Measurements from ENCODE around the gene RBM47. TPM values are rescaled to one million over a fixed set of nuclear protein-coding genes. Genes with fewer than 3 reads are reported as not detected.

Gene RBM47
- total and polyA plus RNA-seq, 2 of the 4 experiments (the other 2 are of a cell fraction), result 0.44 to 1.1 TPM

GRCh38 chr4:40461879-40462278 lies 167.8 kb downstream of the RBM47 start:
- dilution Hi-C loops (cut with HindIII; ENCODE audit: low sequenced_read_pairs, unreplicated experiment), result no loop called here
- Histone ChIP-seq H3K4me2 (ENCODE audit: low read depth, low read length) (no peak overlapping the region), H3K14ac (replicated peaks; ENCODE audit: low read depth, low read length) (no peak overlapping the region), H3K9me3 (ENCODE audit: control insufficient read depth, insufficient read depth, low read length) (no peaks in the 10 kb centered on the region), H3K18ac (ENCODE audit: low read depth, low read length) (no peak overlapping the region), H3K56ac (ENCODE audit: extremely low read depth, insufficient read depth, low read length) (no peak overlapping the region), H2BK20ac (ENCODE audit: low read depth, low read length) (no peak overlapping the region), H3K4ac (ENCODE audit: low read depth, low read length) (no peak overlapping the region), H2BK15ac (ENCODE audit: low read depth, low read length) (no peak overlapping the region), H3K79me1 (ENCODE audit: low read depth in 1 of 2, low read length in 2 of 2) (no peaks in the 10 kb centered on the region), H2AK9ac (replicated peaks; ENCODE audit: low read depth, low read length, poor library complexity) (no peak overlapping the region), H3K4me1 (ENCODE audit: control insufficient read depth, insufficient read depth, low read length) (no peaks in the 10 kb centered on the region), H3K9ac (ENCODE audit: low read depth, low read length) (no peak overlapping the region), H2AFZ (replicated peaks; ENCODE audit: low read length, poor library complexity) (no peak overlapping the region), H4K91ac (ENCODE audit: insufficient read depth, low read depth, low read length) (no peak overlapping the region), H2BK5ac (ENCODE audit: low read depth, low read length, poor library complexity, severe bottlenecking) (no peak overlapping the region), H3K9me1 (ENCODE audit: insufficient read depth, low read length) (0 out of 2 replicates have a peak, but pooled peaks cover 3% of the 10 kb centered on the region), H2AK5ac (ENCODE audit: low read depth, low read length) (no peak overlapping the region), H2BK120ac (ENCODE audit: low read depth, low read length) (no peak overlapping the region), H4K20me1 (ENCODE audit: insufficient read depth, low read length) (no peaks in the 10 kb centered on the region), H3K4me3 (ENCODE audit: insufficient read depth, low read depth, low read length) (no peak overlapping the region), H3K36me3 (ENCODE audit: control insufficient read depth, insufficient read depth, low read length) (no peaks in the 10 kb centered on the region), H3K23ac (ENCODE audit: low read depth, low read length) (no peak overlapping the region), H4K5ac (ENCODE audit: low read depth, low read length) (no peak overlapping the region), H3K27me3 (ENCODE audit: control insufficient read depth, insufficient read depth, low read length) (no peaks in the 10 kb centered on the region), H3K27ac (ENCODE audit: insufficient read depth, low read length) (no peak overlapping the region), H4K8ac (ENCODE audit: low read depth in 2 of 2, low read length in 2 of 2) (no peak overlapping the region)
- in situ Hi-C loops (cut with MboI; ENCODE audit: low sequenced_read_pairs), result no loop called here
- TF ChIP-seq CHD1 (IDR thresholded peaks at IDR 0.05; ENCODE audit: low read depth, low read length) (no peak), POLR2A (IDR thresholded peaks at IDR 0.05; ENCODE audit: low read depth, low read length) (no peak), NFE2L2 (IDR thresholded peaks at IDR 0.05; ENCODE audit: low read depth, low read length) (no peak), MAZ (IDR thresholded peaks at IDR 0.05; ENCODE audit: borderline replicate concordance, low read depth, low read length) (no peak), MXI1 (IDR thresholded peaks at IDR 0.05; ENCODE audit: borderline replicate concordance, low read depth, low read length) (no peak), CEBPB (IDR thresholded peaks at IDR 0.05; ENCODE audit: low read depth, low read length) (no peak), SMC3 (IDR thresholded peaks at IDR 0.05; ENCODE audit: low read depth, low read length) (no peak), CTCF (conservative IDR thresholded peaks at IDR 0.05; ENCODE audit: low read depth, low read length) (no peak), RCOR1 (IDR thresholded peaks at IDR 0.05; ENCODE audit: insufficient replicate concordance, low read length) (no peak), FOS (IDR thresholded peaks at IDR 0.05; ENCODE audit: low read depth, low read length) (no peak), MAFK (IDR thresholded peaks at IDR 0.05; ENCODE audit: low read depth, low read length) (no peak), ELK1 (IDR thresholded peaks at IDR 0.05; ENCODE audit: borderline replicate concordance, low read depth, low read length) (no peak), RFX5 (IDR thresholded peaks at IDR 0.05; ENCODE audit: low read depth, low read length) (no peak), BHLHE40 (IDR thresholded peaks at IDR 0.05; ENCODE audit: low read depth, low read length) (no peak), RAD21 (IDR thresholded peaks at IDR 0.05; ENCODE audit: low read length) (no peak), USF2 (IDR thresholded peaks at IDR 0.05; ENCODE audit: low read depth, low read length) (no peak)
- CTCF ChIA-PET, result no interaction called here
- no CpG with 5 or more reads among the region's 7 CpGs for WGBS, 2 experiments (ENCODE audit: extremely low coverage in 2 of 2, insufficient read length in 1 of 2)
- POLR2A ChIA-PET (ENCODE audit: unreplicated experiment), result no interaction called here
- intact Hi-C loops (cut with micrococcal nuclease), result no loop called here
- DNase-seq, result no peak
- ATAC-seq (ENCODE audit: low read depth), result no peak
- no TSS peak for BruUV-seq (replicated peaks)
